COLO829 (cell line): ENCODE results near the gene FSTL4.
"Not testable (repeated sequence)": the region's sequence is repeated elsewhere in the genome, so short reads cannot be mapped to it uniquely, and the experiment has no call there.

ENCODE experiments used
- DNase-seq: peaks from one replicate; pipeline ENCODE4 v3.0.0; 2012; ENCODE audit warnings: low spot score

FSTL4 gene

GRCh38 chr5:133170756-133171387, 441.5 kb downstream of the FSTL4 start:
- DNase-seq: not testable (repeated sequence)

- no peak for DNase-seq
Observed at GRCh38 chr5:133164759-133165158, 447.6 kb downstream of the FSTL4 start.

GRCh38 chr5:133163839-133164238, 448.5 kb downstream of the FSTL4 start:
- DNase-seq: no peak

GRCh38 chr5:133159543-133159942, 452.8 kb downstream of the FSTL4 start:
- no peak for DNase-seq

- no peak for DNase-seq
Observed at GRCh38 chr5:133155326-133155969, 456.9 kb downstream of the FSTL4 start.

GRCh38 chr5:133154274-133155075, 457.9 kb downstream of the FSTL4 start:
- no peak for DNase-seq

- DNase-seq: no peak
Observed at GRCh38 chr5:133150909-133151544, 461.3 kb downstream of the FSTL4 start.

GRCh38 chr5:133149345-133149744, 463.0 kb downstream of the FSTL4 start:
- no peak for DNase-seq

- no peak for DNase-seq
Observed at GRCh38 chr5:133147815-133148567, 464.4 kb downstream of the FSTL4 start.

GRCh38 chr5:133147411-133147810, 464.9 kb downstream of the FSTL4 start:
- no peak for DNase-seq
